Measurements from ENCODE around the gene VSNL1. TPM values are rescaled to one million over a fixed set of nuclear protein-coding genes. Genes with fewer than 3 reads are reported as not detected.

Gene VSNL1
- total and polyA plus RNA-seq, 2 experiments from 2014 or later = 102 to 112 TPM

GRCh38 chr2:17689010-17689409, 148.5 kb downstream of the VSNL1 start:
- H3F3A ChIP-seq (replicated peaks; ENCODE audit: low read depth) = no peaks in the 10 kb centered on the region
- H3K27me3 Mint-ChIP-seq (ENCODE audit: insufficient read depth, low read depth, poor library complexity) = no peaks in the 10 kb centered on the region
- H2AFZ ChIP-seq = no peak overlapping the region
- no peaks in the 10 kb centered on the region for H3K27me3 ChIP-seq (ENCODE audit: insufficient read depth)
- H3K9me3 Mint-ChIP-seq = peaks cover 6% of the 10 kb centered on the region; the same call in 1 of the 3 replicates
- no peak overlapping the region for H3K4me2 ChIP-seq
- ATAC-seq (no peak), DNase-seq (ENCODE audit: low spot score) (no peak)
- H3K4me1 ChIP-seq (ENCODE audit: insufficient read depth) = no peaks in the 10 kb centered on the region
- no peaks in the 10 kb centered on the region for H3K9me2 ChIP-seq (ENCODE audit: insufficient read depth)
- H3K27ac ChIP-seq (ENCODE audit: low read depth) = no peak overlapping the region
- TF ChIP-seq POLR2AphosphoS5 (IDR thresholded peaks at IDR 0.05; ENCODE audit: low read depth) = no peak
- H3K36me3 ChIP-seq (ENCODE audit: insufficient read depth) = peaks cover 12% of the 10 kb centered on the region; the same call in 1 of the 2 replicates
- H3K79me2 ChIP-seq (replicated peaks; ENCODE audit: insufficient read depth) = no peaks in the 10 kb centered on the region
- H3K4me1 Mint-ChIP-seq = no peaks in the 10 kb centered on the region
- no peak overlapping the region for H3K27ac Mint-ChIP-seq
- peaks cover 77% of the 10 kb centered on the region for H3K36me3 Mint-ChIP-seq (ENCODE audit: low read depth)
- no peak overlapping the region for H3K4me3 ChIP-seq
- H4K20me1 ChIP-seq (replicated peaks; ENCODE audit: insufficient read depth) = 0 out of 2 replicates have a peak, but pooled peaks cover 5% of the 10 kb centered on the region
- H3K4me3 Mint-ChIP-seq = no peak overlapping the region

DNA sequence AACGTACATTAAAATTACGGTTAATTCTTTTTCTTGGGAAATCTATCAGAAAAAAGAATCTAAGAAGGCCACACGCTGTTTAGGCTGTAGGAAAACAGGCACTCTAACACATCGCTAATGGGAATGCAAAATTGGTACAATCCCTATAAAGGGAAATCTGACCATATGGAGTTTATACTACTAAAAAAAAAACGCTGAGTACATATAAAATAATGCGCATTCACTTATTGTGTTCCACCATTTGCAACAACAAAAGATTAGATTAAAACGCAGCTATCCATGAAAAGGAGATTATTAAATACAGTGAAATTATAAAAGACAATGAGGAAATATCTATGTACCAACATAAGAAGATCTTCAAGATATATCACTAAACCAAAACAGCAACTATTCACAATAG, 150.3 kb downstream of the VSNL1 start:
- no peak overlapping the region for H3K27ac ChIP-seq (ENCODE audit: low read depth)
- no peak overlapping the region for H3K4me2 ChIP-seq
- H3K9me3 Mint-ChIP-seq = peaks cover 6% of the 10 kb centered on the region; the same call in 1 of the 3 replicates
- H3K36me3 Mint-ChIP-seq (ENCODE audit: low read depth) = peaks cover 88% of the 10 kb centered on the region
- no peaks in the 10 kb centered on the region for H3K79me2 ChIP-seq (replicated peaks; ENCODE audit: insufficient read depth)
- H3K27me3 Mint-ChIP-seq (ENCODE audit: insufficient read depth, low read depth, poor library complexity) = no peaks in the 10 kb centered on the region
- H3K9me2 ChIP-seq (ENCODE audit: insufficient read depth) = no peaks in the 10 kb centered on the region
- ATAC-seq (no peak), DNase-seq (ENCODE audit: low spot score) (no peak)
- no peaks in the 10 kb centered on the region for H3K4me1 ChIP-seq (ENCODE audit: insufficient read depth)
- H2AFZ ChIP-seq = no peak overlapping the region
- no peaks in the 10 kb centered on the region for H3F3A ChIP-seq (replicated peaks; ENCODE audit: low read depth)
- H4K20me1 ChIP-seq (replicated peaks; ENCODE audit: insufficient read depth) = 0 out of 2 replicates have a peak, but pooled peaks cover 5% of the 10 kb centered on the region
- H3K4me1 Mint-ChIP-seq = no peaks in the 10 kb centered on the region
- H3K36me3 ChIP-seq (ENCODE audit: insufficient read depth) = peaks cover 19% of the 10 kb centered on the region; the same call in 1 of the 2 replicates
- no peak overlapping the region for H3K27ac Mint-ChIP-seq
- H3K4me3 Mint-ChIP-seq = no peak overlapping the region
- no peaks in the 10 kb centered on the region for H3K27me3 ChIP-seq (ENCODE audit: insufficient read depth)
- H3K4me3 ChIP-seq = no peak overlapping the region
- TF ChIP-seq, protein P1, sequence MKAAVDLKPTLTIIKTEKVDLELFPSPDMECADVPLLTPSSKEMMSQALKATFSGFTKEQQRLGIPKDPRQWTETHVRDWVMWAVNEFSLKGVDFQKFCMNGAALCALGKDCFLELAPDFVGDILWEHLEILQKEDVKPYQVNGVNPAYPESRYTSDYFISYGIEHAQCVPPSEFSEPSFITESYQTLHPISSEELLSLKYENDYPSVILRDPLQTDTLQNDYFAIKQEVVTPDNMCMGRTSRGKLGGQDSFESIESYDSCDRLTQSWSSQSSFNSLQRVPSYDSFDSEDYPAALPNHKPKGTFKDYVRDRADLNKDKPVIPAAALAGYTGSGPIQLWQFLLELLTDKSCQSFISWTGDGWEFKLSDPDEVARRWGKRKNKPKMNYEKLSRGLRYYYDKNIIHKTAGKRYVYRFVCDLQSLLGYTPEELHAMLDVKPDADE (IDR thresholded peaks at IDR 0.05) = no peak
- TF ChIP-seq STAT1 (IDR thresholded peaks at IDR 0.05; ENCODE audit: unreplicated experiment) (no peak), JUNB (IDR thresholded peaks at IDR 0.05; ENCODE audit: unreplicated experiment) (no peak), NANOG (IDR thresholded peaks at IDR 0.05; ENCODE audit: borderline replicate concordance) (no peak), ZNF462 (CRISPR knock-in tag; IDR thresholded peaks at IDR 0.05) (no peak), EZH2phosphoT487 (IDR thresholded peaks at IDR 0.05; ENCODE audit: unreplicated experiment) (no peak), POLR2AphosphoS5 (IDR thresholded peaks at IDR 0.05; ENCODE audit: low read depth) (no peak), CTCF (conservative IDR thresholded peaks at IDR 0.05; ENCODE audit: low read depth in 2 of 2) (no peak), CREB1 (CRISPR knock-in tag; IDR thresholded peaks at IDR 0.05; ENCODE audit: low read depth) (no peak), EZH2 (IDR thresholded peaks at IDR 0.05; ENCODE audit: low read depth, unreplicated experiment) (no peak), ZNF114 (CRISPR knock-in tag; IDR thresholded peaks at IDR 0.05) (no peak), ZNF331 (CRISPR knock-in tag; IDR thresholded peaks at IDR 0.05; ENCODE audit: low read depth) (no peak)

All from GM23338 (cell line).